ENCODE results near the gene SSNA1.

SSNA1 gene

GRCh38 chr9:137182836-137183235, 5.6 kb upstream of the SSNA1 start:
- TF ChIP-seq TAF1 (IDR thresholded peaks at IDR 0.05; ENCODE audit: low read depth) (no peak), REST (IDR thresholded peaks at IDR 0.05; ENCODE audit: low read depth) (no peak), MAX (IDR thresholded peaks at IDR 0.05) (no peak), CEBPB (IDR thresholded peaks at IDR 0.05) (no peak), ZBTB7A (IDR thresholded peaks at IDR 0.05; ENCODE audit: low read depth) (no peak), FOXM1 (IDR thresholded peaks at IDR 0.05; ENCODE audit: borderline replicate concordance, low read depth) (no peak), EGR1 (IDR thresholded peaks at IDR 0.05) (no peak), CREB1 (IDR thresholded peaks at IDR 0.05; ENCODE audit: low read depth) (no peak), EP300 (IDR thresholded peaks at IDR 0.05; ENCODE audit: borderline replicate concordance) (no peak), NFIC (IDR thresholded peaks at IDR 0.05) (no peak), TCF12 (IDR thresholded peaks at IDR 0.05; ENCODE audit: low read depth) (no peak), RAD21 (IDR thresholded peaks at IDR 0.05; ENCODE audit: low read depth) (no peak)

- no peak for TF ChIP-seq TCF12 (IDR thresholded peaks at IDR 0.05; ENCODE audit: low read depth)
- TF ChIP-seq REST (IDR thresholded peaks at IDR 0.05; ENCODE audit: low read depth), result no peak
- no peak for TF ChIP-seq ZBTB7A (IDR thresholded peaks at IDR 0.05; ENCODE audit: low read depth)
- no peak for TF ChIP-seq YY1 (IDR thresholded peaks at IDR 0.05; ENCODE audit: low read depth)
- TF ChIP-seq RAD21 (IDR thresholded peaks at IDR 0.05; ENCODE audit: low read depth), result no peak
- TF ChIP-seq TAF1 (IDR thresholded peaks at IDR 0.05; ENCODE audit: low read depth), result no peak
- TF ChIP-seq USF1 (IDR thresholded peaks at IDR 0.05), result no peak
- TF ChIP-seq EP300 (IDR thresholded peaks at IDR 0.05; ENCODE audit: borderline replicate concordance), result no peak
- TF ChIP-seq CEBPB (IDR thresholded peaks at IDR 0.05), result no peak
- TF ChIP-seq FOXM1 (IDR thresholded peaks at IDR 0.05; ENCODE audit: borderline replicate concordance, low read depth), result no peak
- TF ChIP-seq NFIC (IDR thresholded peaks at IDR 0.05), result no peak
- no peak for TF ChIP-seq EGR1 (IDR thresholded peaks at IDR 0.05)
- no peak for TF ChIP-seq CREB1 (IDR thresholded peaks at IDR 0.05; ENCODE audit: low read depth)
- no peak for TF ChIP-seq TEAD4 (IDR thresholded peaks at IDR 0.05)
- TF ChIP-seq MAX (IDR thresholded peaks at IDR 0.05), result no peak
These were observed 4.4 kb upstream of the SSNA1 start for GRCh38 chr9:137183980-137184595.

GRCh38 chr9:137184881-137185660, 3.4 kb upstream of the SSNA1 start:
- no peak for TF ChIP-seq USF1 (IDR thresholded peaks at IDR 0.05)
- no peak for TF ChIP-seq REST (IDR thresholded peaks at IDR 0.05; ENCODE audit: low read depth)
- TF ChIP-seq TAF1 (IDR thresholded peaks at IDR 0.05; ENCODE audit: low read depth), result no peak
- no peak for TF ChIP-seq TCF12 (IDR thresholded peaks at IDR 0.05; ENCODE audit: low read depth)

- TF ChIP-seq CREB1 (IDR thresholded peaks at IDR 0.05; ENCODE audit: low read depth), result no peak
These were observed 2.6 kb upstream of the SSNA1 start for GRCh38 chr9:137185921-137186320.

Measured in Ishikawa (cell line).